NCI-H2107 treated with DMSO at 0.1 percent for 48 hours (cell line): ENCODE data around the gene SND1.

Experiments
- DNase-seq: peaks from one replicate; lab custom pipeline; 2025; ENCODE audit not compliant: unreplicated experiment; lab: John Stamatoyannopoulos, UW

Gene SND1

DNA sequence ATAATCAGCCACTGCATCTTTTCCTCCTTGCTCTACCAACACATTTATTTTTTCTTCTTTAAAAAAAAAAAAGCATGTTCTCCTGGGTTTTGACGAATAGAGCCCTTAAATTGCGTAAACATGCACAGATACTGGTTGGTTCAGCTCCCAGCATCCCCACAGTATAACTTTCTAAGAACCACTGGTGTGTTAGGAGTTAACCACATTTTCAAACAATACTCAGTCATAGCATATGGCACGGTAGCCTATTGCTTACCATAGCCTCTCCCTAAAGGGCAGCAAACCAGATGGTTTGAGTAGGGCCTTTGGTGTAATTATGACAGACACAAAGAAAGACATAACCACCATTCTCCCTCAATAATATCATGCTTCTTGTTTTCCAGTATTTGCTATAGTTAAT is 234.3 kb downstream of the SND1 start:
- no peak for DNase-seq

DNA sequence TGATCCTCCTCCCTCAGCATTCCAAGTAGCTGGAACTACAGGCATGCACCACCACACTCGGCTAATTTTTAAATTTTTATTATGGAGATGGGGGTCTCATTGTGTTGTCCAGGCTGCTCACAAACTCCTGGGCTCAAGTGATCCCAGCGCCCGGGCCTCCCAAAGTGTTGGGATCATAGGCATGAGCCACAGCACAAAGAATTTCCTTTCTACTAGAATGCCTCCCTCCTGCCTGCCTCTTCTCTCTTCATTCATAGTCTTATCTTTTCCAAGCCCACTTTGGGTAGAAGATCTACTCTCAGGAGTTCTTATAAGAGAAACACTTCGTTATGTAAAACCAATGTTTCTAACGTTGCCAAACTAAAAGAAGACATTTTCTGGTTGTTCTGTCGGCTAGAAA is 235.1 kb downstream of the SND1 start:
- DNase-seq, result no peak

DNA sequence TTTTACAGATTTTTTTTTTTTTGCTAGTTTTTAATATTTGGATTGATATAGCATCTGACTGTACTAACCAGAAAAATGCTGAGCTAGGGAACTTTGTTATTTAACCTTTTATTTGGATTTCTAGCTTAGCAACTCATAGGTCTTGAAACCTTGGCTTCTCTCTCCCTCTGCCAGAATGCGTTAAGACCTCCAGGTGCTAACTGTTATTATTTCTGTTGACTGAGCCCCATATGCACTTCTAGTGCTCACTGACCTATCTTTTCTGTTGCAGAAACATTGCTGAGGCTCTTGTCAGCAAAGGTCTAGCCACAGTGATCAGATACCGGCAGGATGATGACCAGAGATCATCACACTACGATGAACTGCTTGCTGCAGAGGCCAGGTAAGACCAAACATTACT is 235.6 kb downstream of the SND1 start:
- no peak for DNase-seq

DNA sequence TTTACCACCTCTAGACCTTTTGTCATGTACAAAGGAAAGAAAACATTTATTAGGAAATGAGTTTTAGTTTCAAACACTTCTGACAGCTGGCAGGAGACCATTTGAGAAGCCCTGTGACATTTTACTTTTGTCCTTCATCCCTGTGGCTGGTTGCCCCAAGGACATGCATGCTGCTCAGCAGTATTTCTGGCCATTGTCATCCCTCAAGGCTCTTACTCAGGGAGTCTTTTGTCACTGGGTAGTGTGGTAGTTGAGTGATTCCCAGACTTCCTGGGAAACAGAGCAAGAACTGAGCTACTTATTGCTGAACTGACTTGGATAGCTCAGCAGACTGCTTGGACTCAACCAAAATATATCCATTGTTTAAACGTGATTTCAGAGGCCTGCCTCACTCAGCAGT is 236.4 kb downstream of the SND1 start:
- no peak for DNase-seq

DNA sequence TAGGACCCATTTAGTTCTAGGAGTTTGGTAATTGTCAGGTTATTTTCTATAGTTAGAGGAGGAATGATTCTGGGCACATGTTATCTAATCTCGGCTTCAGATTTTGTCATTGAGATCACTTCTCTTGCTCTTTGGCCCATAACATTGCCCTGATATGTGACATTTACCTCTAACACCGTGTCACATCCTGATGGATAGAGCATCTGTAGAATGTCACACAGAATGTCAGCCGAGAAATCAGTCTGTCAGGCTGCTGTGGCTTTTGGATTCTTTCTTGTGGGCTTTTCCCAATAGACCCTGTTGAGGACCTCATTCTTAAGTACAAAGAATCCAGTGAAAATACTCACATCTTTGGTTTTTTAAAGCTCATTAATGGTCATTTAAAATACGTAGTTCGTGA is 236.8 kb downstream of the SND1 start:
- DNase-seq, result no peak

DNA sequence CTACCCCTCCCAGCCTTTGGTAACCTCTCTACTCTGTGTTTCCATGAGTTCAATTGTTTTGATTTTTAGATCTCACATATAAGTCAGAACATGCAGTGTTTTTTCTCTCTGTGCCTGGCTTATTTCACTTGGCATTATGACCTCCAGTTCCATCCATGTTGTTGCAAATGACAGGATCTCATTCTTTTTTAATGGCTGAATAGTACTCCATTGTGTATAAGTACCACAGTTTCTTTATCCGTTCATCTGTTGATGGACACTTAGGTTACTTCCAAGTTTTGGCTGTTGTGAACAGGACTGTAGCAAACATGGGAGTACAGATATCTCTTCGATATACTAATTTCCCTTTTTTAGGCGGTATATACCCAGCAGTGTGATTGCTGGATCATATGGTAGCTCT is 237.7 kb downstream of the SND1 start:
- no peak for DNase-seq

DNA sequence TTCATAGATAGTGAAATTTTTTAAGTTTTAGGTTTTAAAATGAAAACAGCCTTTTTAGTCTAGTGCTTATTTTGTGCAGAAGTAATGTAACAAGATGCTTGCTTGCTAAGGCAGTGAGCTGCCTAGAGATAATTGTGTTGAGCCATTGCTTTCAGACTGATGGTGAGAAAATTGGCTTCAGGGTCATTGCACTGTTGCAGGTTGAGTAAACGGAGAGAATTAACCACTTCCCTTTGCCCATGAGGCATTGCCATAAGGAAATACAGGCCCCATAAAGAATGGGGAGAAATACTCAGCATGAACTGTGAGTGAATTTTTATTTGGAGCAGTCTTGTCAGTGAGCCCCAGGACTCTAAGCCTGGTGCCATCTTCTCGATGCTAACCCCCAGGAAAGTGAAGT is 238.7 kb downstream of the SND1 start:
- no peak for DNase-seq

DNA sequence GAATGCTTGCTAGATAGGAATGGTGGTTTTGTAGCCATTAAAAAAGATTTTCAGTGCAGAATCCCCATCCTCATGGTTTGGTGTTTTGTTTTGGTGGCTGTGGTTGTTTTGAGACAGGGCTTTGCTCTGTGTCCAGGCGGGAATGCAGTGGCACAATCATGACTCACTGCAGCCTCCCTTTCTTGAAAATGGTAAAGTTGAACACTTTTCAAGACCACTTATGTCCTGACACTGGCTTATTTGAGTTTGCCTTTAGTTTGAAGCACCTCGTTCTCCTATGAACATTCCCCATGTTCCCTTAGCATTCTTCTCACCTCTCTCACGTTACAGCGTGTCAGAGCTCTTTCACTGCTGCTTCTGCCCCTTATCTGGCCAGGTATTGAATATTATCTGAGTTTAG is 239.2 kb downstream of the SND1 start:
- DNase-seq, result no peak

DNA sequence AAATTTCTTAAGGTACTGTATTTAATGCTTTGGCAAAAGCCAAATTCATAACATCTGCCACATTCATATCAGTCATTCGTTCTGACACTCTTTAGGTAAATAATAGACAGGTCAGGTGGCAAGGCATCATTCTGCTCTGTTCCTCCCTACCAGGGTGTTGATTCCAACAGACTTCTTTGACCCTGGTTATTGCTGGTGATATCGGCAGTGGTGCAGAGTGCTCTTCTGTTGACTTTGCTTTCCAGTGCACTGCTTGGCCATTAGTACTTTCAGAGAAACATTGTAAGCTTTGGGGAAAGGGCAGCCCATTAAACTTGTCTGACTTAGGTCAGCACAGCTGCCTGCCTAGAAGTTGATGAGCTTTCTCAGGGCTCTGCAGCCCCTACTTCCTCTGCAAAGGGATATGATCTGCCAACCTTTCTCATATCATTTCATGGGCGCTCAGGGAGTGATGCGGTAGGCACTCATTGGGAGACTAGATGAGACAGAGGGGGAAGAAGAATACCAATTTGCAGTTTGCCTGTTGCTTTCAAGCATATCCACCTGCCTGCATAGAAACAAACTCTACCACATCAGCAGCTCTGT is 240.0 kb downstream of the SND1 start:
- no peak for DNase-seq

DNA sequence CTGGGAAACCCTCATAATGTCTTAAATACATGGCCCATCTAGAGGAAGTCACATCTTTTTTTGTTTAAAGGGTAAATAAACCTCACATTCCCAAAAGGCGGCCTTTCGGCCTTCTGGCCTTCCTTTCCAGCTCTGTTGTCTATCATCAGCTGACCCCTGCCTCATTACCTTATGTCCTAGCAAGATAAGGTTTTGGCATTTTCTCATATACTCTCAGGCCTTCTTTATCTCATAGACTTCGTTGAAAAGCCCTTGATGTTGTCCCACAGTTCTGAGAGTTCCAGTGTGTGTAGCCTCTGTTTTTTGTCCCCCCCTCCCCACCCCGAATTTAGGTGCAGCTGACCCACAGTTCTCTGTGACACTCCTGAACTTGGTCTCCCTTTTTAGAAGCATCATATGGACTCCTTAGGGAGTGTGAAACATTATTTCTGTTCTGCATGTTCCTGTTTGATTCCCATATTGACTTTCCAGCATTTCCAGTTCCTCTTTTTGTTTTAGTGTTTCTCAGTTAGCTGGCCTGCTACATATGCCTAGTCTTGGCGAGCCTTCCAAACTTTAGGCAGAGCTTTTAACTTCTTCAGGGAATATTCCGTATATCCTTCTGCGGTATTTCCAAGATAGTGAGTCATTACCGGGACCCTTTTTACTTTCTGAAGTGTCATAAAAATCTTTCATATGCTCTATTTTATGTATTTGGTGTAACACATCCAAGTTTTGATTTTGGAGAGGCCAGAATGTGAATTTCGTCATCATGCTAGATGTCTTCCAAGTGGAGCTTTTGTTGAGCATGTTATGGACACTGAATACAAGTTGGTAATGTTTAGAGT is 240.7 kb downstream of the SND1 start:
- DNase-seq, result no peak

DNA sequence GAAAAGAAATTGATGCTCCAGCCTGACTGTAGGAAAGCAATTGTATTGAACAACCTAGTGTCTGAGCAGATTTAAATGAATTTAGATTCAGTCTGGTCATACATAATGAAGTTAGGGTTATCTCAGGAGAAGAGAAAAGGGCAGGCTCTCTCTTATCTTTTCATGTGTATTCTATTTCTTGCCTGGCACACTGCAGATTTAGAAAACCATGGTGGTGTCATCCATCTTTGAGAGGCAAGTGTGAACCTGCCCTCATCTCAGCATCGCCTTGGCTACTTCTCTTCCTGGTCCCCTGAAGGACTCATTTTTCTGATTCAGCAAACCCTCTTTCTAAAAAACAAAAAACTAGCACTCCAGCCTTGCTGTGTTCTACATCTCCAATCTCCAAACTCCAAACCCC is 241.6 kb downstream of the SND1 start:
- DNase-seq, result no peak

DNA sequence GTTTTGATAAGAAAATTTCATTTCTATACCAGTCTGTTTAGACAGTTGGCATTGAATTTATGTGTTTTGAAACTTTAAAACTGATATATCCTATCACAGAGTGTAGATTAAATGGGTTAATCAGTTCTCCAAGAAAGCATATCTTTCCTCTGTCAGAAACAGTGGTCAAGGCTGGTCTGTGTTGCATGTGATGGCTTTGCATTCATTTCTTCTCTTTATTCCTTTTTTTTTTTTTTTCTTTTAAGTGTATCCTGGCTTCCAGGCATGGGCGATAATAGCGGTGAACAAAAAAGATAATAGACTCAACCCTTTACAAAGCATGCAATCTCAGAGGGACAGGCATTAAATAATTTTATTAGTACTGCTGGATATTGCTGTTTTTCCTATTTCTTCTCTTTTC is 242.6 kb downstream of the SND1 start:
- DNase-seq, result no peak

DNA sequence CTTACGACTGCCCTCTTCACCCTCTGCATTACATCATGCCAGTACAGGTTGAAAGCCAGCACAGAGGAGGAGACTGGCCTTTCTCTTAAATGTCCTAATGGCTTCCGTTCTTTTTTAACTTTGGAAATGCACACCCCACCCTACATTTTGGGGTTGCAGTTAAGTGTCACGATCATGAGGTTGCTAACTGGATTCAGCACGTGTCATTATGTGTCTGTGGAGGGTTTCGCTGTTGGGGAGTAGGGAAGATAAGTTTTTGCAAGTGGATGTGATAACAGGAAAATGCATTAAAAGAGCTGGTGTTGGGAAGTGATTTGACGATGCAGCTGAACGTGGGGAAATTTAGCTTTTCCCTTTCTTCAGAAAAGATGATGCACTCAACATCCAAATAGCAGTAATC is 243.4 kb downstream of the SND1 start:
- no peak for DNase-seq

DNA sequence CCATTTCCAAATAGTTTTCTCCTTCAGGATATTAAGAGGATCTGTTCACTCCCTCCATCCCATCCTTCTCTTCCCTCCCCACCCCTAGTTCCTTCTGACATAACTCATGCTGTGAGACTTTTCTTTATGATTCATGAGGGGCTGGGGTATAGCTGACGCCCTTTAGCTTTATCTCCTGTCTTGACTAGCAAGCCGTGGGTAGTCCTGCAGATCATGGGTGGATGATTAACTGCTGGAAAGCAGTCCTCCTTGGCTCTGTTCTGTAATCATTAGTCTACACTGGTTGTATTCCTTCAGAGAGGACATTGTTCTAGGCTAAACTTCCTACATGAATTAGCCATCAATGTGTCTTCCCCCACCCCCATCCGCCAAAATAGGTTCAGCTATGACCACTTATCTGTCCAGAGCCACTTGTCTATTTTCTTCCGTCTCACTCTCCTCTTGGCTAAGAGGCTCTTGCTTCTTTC is 243.9 kb downstream of the SND1 start:
- DNase-seq, result no peak

DNA sequence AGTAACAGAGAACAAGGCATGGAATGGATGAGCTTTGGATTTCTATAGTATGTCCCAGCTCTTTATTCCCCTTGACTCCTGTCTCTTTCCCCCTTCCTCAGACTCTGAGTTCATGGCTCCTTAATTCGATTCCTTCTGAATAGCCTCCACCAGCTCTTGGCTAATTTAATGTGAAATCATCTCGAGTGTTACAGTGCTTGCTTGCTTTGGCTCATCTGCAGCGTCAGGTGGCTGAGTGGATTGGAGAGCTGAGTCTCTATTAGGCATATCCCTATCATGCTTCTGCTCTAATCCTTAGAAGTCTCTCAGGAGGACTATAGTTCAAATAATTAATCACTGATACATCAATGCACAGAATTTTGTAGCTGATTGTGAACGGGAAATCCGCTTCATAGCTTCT is 244.7 kb downstream of the SND1 start:
- no peak for DNase-seq

DNA sequence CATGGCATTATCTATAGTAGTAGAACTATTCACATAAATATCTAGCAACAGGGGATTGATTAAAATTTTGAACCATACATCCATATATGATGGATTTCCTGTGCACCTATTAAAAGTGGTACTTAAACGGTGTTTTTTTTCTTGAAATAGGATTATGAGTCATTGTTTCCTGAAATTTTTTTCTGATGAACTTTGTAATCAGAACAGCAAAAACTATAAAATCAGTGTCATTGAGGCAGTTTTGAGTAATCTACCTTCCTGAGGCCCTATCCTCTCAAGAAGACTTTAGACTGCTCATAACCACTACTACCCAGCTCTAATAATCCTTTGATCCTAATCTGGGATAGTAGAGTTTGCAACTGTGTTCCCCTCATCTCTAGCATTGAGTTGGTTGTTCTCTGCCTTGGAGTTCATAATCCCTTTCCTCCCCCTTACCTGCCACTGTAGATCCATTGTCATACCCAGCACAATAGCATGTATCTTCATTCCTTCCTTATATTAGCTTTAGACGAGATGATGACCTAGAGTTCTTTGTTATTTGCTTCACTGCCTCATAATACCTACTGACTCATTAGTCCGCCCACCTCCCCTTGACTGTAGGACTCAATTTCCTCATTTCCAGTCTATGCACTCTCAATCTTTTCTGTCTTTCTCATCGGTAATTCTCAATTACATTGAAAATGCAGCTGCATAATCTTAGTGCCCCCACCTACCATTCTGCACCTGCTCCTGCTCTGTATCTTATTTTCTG is 245.9 kb downstream of the SND1 start:
- no peak for DNase-seq

DNA sequence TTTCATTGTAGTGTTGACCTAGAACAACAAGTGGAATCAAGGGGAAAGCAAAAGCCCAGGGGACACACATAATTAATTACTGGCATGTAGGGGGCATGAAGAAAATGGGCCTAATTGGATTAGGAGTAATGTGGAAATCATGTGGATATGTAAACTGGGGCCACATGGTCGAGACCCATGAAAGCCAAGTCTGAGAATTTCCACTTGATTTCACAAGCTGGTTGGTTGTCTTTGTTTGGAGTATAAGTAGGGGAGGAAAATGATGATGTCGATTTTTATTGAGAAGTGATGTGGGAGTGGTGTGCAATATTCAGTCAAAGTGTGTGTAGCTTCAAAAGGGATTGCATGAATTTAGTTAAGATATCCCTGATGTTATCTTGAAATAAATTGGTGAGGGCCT is 247.4 kb downstream of the SND1 start:
- DNase-seq, result no peak

DNA sequence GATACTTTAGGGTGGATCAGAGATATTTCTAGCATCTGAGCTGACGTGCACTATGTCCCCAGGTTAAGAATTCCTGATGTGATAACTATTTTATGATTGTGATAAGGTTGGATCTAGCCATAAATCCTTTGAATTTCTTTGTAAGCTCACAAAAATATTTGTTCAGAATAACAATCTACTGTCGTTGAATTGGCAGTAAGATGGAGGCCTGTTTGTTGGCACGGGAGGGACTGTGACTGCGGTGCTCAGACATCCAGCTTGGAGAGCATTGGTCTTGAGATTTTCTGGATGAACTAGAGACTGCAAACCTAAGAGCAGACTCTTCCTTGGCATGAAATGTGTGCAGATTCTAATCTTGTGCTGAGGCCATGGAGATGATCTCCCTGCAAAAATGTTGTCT is 248.1 kb downstream of the SND1 start:
- DNase-seq, result no peak

DNA sequence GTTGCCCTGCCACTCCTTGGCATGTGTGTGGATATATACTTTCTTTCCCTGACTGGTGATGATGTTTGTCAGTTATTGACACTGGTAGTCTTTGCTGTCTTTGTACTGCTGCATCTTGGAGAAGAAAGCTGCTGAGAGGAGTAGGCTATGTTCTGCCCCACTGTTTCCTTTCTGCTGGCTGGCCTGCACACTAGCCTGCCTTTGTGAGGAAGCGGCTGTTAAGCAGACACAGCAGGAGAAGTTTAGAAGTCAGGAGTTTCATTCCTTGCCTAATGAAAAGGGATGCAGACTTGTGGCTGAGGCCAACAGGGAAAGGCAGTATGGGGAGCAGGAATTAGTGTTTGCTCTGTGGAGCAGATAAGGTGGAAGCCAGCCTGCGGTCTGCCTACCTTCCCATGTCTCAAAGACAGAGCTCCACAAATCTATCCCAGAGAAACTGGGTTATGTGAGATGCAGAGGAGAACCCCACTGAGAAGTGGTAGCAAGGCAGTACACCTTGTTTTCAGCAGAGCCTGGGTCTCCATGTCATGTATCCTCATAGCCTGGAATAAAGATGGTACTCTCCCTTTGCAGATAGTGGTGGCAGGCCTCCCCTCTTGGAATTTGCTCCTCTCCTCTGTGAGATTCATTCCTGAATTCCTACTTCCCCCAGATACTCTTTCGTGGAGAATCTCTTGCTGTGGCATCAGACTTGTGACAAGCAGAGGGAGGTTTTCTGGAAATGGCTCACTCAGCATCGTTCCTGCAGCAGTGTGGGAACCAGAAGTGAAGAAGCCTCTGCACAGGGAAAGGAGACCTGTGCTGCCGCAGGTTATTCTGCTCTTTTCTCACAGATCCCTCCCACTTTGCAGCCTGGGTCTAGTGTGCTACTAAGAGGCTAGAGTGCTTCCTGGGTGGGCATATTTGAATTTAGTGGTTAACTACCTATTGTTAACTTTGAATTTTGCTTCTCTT is 249.0 kb downstream of the SND1 start:
- DNase-seq, result no peak

DNA sequence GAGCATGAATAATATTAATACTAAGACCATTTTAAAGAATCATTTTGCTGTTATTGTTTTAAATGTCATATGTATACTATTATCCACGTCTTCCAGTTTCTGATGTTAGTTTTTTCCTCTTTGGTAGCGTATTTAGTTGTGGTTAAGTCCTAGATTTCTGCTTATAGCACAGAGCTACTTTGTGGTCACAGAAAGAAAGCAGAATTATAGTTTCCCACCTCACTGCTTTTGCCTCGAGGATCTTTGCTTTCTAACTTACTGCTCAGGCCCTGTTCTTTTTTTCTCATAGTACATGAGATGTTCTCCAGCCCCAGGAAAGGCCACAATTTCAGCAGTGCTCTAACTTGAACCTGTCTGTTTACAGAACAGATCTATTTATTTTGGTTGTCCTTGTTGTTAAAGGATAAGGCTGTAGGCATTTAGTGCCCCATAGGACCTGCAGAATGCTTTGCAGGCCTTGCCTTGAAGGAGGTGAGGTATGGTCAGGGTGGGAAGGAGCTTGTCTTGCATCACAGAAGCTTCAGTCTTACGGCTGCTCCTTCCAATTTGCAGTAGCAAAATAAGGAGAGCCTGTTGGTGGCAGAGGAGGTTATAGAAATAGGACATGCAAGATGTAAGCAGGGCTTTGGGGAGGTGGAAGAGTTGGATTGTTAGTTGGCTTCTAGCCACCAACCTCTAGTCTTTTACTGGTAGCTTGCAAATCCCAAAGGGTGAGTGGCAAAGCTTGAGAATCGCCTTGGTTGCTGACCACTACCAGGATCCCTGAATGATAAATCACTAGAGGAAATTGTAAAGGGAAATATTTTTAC is 250.1 kb downstream of the SND1 start:
- DNase-seq, result no peak
